GM21723 (cell line): Measurements from ENCODE around the gene PITHD1.
A peak's percentile ranks its signal among the peaks of the same experiment; 100 is the strongest.
"Not testable (repeated sequence)": the region's sequence is repeated elsewhere in the genome, so short reads cannot be mapped to it uniquely, and the experiment has no call there.

Experiments
- ATAC-seq: cut with Tn5 transposase; IDR thresholded peaks from one replicate; pipeline ENCODE4 v1.9.1; 2021; ENCODE audit warnings: mild to moderate bottlenecking, moderate library complexity; ENCODE audit not compliant: unreplicated experiment

Gene PITHD1

DNA sequence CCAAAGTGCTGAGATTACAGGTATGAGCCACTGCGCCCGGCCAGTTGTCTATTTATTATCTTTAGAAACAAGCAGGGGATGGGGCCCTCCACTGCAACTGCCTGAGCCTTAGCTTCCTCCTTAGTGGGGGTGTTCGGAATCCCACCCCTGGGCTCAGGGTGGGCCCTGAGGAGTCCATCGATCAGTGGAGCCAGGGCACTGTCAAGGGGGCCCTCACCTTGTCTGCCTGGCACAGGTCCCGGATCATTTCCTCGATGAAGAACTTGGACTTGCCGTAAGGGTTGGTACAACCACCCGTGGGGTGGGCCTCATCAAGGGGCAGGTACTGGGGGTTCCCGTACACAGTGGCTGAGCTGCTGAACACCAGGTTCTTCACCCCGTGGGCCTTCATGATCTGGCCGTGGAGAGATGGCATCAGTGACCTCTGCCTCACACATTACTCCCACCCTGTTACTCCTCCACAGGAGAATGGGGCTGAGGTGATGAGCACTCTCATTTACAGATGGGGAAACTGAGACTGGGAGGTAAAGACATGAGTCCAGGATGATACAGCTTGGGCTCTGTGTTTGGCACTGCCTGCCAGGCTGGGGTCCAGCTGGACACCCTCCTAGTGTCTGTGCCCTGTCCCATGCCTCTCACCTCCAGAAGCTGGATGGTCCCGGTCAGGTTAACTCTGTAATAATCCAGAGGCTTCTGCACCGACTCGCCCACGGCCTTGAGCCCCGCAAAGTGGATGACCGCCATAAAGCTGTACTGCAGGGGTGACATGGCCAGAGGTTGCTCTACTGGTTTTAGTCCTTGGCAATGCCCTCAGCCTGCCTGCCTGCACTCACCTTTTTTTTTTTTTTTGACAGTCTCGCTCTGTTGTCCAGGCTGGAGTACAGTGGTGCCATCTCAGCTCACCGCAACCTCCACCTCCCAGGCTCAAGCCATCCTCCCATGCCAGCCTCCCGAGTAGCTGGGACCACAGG lies 19.5 kb downstream of the PITHD1 start:
- no peak for ATAC-seq

DNA sequence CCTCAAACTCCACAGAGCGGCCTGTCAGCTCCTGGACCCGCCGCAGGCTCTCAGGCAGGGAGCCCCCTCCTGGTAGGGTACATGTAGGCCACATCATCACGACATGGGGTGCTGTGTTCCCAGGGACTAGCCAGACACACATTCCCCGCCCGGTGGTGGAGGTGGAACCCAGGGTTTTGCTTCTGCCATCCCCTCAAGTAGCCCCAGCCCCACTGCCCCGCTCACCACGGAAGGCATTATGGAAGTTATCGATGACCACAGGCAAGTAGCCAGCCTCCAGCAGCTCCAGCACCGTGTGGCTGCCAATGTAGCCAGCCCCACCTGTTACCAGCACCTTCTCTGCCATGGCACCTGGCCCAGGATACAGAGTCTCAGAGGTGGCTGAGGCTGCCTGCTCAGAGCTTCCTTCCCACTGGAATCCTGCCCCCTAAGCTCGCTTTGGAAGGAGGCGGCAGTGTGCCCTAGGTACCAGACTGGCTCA lies 20.5 kb downstream of the PITHD1 start:
- no peak for ATAC-seq

DNA sequence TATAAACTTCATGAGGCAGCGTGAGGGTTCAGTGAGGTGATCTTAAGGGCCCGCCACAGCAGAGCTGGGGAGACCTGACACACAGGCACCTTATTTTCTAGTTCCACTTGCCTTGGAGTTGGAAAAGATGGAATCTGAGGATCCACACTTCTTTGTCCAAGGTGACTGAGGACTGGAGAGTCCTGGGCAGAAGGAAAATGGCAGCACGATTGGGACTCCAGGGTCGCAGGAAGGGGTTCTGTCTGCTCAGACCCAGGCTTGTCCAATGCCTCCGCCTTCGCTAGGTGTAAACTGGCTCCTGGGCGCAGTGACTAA lies 21.0 kb downstream of the PITHD1 start:
- no peak for ATAC-seq

DNA sequence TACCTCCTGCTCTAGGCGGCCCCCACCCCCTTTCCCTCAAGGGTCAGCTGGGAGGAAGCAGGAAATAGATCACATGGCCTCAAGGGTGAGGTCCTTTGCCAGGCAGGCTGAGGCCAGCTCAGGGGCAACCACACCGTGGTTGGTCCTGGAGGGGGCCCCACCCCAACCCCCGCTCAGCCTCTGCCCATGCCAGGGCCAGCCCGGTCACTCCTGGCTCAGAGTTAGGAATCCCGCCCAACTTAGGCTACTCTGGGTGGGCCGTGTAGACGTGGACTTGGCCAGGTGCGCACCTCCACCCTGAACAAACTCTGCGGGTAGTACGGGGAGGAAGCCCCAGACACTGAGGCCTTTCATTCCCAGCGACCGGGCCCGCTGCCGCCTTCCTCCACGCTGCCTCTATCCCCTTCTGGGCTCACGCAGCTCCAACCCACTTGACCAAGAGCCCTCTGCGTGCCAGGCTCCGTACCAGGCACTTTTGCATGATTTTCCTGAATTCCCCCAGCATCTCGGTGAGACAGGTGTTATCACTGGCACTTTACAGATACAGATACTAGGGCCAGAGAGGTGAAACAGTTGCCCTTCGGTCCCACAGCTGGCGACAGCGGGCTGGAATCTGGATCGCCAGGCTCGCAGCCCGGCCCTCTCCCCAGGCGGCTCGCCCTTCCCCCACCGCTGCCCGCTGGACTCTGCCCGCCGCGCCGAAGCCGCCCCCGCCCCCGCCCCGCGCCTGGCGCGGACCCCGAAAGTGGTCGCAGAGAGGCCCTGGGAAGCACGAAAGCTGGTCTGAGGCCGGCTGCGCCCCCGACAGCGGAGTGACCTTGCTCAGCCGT lies 21.6 kb downstream of the PITHD1 start:
- ATAC-seq = peak; percentile 6

DNA sequence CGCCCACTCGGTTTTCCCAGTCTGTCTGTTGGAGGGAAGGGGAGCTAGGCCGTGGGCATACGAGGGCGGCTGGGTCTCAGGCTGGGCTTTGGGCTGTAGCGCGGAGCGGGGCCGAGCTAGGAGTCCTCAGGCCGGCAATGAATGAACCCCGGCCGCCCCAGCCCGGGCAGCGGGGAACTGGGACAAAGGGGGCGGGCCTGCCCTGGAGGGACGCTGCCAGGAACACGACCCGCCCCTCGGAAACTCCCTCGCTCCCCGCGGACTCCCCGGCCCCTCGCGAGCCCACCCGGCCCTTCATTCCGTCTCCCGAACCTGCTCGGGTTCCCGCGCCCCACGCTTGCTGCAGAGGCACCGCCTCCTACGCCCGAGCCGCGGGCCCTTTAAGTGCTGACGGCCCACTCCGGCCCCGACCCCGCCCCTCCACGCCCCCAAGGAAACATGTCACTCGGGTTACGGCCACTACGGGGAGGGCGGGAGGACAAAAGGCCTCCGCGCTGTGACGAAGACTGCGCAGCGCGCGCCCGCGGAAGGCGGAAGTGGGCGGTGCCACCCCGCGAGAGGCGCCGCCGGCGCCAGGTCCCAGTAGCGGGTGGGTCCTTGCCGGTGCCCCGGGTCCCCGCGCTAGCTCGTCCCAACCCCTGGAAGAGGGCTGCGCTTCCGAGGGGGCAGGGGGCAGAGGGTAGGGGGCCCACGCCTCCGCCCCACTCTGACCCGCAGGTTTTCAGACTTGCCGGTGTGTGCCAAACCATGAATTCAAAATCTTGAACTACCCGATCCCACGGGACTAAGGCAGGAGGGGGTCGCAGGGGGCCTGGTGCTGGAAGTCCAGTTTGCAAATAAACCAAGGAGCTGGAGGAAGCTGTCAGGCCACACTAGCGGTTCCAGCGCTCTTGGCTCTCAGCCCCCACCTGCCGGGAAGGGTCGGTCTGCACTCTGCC lies 22.5 kb downstream of the PITHD1 start, which contains the start of gene GALE:
GALE (minus strand) TSS at position 355 of the 938 bp plus-strand sequence. CDS start 1,747 bp downstream, outside the sequence.
- peak; percentile 70 for ATAC-seq

DNA sequence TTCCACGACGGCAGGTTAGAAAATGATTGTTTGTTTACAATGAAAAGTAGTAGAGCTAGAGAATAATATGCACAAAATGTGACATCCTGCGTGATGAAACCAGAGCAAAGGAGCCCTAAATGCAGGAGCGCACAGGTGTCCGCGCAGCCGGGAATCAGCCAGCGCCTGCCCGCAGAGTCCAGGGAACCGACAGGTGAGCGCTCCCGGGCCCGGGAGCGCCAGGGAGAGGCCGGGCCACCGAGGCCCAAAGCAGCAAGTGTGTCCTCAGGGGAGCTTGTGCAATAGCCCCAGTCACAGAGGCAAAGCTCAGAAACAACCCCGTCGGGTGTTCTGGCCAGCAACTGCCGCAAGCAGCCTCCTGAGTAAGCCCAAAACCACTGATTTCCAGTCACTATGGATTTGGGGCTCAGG lies 23.1 kb downstream of the PITHD1 start:
- no peak for ATAC-seq

DNA sequence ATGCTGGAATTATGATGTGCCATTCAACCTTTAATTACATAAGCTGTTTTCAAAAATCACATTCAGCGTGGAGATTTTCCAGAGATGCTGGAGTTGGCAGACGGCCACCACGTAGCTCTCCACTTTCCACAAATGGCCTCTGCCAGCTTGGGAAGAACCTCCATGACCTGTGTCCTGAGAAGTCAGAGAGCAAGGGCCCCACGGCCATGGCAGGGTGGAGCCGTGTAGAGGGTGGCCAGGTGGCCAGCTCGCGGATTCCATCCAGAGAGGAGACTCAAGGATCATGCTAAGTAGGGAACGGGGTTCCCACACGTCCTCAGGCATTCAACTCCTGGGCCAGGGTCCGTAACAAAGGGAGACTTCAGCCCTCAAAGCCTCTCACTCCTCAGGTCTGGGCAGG lies 23.7 kb downstream of the PITHD1 start:
- ATAC-seq = no peak

DNA sequence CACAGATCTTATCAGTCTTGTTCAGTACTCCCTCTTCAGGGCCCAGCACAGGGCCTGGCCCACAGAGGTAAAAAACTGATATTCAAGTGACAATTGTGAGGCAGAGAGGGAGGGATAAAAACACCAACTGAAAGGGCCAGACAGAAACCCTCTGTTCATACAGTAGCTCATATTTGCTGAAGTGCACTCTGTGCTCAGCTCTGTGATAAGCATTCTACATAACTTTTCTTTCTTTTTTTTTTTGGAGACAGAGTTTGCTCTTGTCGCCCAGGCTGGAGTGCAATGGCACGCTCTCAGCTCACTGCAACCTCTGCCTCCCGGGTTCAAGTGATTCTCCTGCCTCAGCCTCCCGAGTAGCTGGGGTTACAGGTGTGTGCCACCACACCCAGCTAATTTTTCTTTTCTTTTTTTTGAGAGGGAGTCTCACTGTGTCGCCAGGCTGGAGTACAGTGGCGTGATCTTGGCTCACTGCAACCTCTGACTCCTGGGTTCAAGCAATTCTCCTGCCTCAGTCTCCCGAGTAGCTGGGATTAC lies 24.7 kb downstream of the PITHD1 start:
- ATAC-seq = not testable (repeated sequence)

DNA sequence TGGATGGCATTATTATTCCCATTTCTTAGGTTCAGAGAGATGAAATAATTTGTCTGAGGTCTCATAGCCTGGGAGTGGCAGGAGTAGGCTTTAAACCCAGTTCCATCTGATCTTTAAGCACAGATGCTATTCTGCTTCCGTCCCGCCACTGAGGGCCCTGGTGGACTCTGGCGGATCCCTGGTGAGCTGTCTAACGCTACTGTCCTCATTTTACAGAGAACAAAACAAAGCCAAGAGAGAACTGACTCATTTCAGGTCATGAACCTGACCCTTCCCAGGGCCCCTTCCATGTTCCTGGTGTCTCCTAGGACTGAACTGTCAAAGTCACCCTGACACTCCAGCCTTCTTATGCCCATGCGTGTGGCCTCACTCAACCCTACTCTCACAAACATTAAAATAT lies 25.5 kb downstream of the PITHD1 start:
- ATAC-seq = no peak

DNA sequence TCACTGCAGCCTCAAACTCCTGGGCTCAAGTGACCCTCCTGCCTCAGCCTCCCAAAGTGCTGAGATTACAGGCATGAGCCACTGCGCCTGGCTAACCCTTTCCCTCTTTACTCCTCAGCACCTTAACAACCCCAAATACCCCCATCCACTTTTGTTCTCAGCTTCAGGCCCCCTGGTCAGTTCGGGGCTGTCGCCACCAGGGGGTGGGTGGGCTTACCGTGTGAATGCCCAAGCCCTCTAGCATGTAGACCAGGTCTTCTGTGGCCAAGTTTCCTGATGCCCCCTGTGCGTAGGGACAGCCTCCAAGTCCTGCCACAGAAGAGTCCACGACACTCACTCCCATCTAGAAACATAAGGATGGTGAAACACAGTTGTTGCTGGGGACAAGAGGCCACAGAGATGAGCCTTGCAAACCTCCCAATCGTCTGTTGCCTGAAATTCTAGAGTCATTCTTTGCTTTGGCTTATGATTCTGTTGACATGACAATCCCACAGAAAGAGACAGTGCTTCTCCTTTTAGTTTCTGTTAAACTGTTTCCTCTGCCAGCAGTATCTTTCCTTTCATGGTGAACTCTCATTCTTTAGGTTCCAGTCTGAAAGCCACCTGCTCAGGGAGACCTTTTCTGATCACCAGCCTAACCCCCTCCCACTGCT lies 26.1 kb downstream of the PITHD1 start:
- no peak for ATAC-seq

DNA sequence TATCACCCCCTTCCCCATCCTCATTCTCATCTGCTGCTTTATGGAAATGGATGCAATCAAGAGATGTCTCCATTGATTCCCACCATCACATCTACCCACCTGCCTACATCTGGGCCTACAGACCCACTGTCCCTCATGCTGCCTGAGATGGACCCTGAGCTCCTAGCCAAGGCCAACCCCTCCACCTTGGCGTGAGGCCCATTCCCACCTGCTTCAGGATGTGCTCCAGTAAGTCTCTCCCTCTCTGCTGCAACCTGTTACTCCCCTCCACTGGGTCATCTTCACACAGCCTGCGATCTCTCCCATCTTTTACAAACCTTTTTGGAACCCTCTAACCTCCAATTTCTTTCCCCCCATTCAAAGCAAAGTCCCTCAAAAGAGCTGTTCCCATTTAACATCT lies 26.8 kb downstream of the PITHD1 start:
- ATAC-seq = no peak

DNA sequence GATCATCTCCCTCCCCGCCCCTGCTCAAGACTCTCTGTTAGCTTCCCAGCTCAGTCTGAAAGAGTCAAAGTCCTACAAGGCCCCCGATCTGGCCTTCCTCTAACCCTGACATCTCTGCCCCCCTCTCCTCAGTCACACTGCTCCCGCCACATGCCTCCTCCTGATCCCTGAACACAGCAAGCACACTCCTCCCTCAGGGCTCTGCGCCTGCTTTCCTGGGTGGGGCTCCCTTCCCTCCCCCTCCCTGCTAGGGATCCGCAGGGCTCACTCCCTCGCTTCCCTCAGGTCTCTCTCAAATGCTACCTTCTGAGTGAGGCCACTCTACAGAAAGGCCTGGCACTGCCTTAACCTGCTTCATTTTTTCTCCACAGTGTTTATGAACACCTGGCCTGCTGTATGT lies 28.1 kb downstream of the PITHD1 start:
- no peak for ATAC-seq

DNA sequence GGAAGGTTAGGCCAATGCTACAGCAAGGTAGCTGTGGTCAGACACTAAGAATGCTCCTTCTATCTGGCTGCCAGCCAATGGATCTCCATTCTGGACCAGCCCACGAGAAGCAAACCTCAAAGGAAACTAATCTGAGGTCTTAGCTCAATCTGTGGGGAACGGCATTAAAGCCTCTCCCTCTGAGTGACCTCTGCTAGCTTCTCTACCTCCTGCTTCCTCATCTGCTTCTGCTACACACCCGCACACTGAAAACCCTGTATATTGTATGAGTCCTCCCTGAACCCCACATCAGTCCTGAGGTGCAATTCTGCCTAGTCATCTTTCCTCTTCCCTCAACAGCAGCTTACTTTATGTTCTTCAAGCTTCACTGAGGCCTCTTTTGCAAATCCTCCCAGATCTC lies 29.2 kb downstream of the PITHD1 start:
- ATAC-seq = no peak

DNA sequence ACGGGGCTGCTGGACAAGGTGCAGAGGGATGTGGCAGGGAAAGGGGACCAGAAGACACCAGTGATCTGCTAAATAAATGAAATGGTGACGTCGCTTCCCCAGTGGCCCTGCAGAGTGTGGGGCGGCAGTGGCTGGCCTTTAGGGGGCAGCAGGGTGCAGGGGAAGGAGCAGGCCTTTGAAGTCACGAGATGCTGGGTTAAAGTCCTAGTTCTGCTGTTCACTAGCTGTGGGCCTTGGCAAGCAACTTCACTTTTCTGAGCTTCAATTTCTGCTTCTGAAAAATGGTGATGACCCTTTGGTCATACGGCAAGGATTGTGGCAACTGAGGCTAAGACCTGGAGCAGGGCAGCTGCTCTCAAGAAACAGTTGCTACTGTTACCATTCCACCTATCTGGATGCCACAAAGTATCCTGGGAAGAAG lies 31.5 kb downstream of the PITHD1 start:
- ATAC-seq = peak; percentile 61

DNA sequence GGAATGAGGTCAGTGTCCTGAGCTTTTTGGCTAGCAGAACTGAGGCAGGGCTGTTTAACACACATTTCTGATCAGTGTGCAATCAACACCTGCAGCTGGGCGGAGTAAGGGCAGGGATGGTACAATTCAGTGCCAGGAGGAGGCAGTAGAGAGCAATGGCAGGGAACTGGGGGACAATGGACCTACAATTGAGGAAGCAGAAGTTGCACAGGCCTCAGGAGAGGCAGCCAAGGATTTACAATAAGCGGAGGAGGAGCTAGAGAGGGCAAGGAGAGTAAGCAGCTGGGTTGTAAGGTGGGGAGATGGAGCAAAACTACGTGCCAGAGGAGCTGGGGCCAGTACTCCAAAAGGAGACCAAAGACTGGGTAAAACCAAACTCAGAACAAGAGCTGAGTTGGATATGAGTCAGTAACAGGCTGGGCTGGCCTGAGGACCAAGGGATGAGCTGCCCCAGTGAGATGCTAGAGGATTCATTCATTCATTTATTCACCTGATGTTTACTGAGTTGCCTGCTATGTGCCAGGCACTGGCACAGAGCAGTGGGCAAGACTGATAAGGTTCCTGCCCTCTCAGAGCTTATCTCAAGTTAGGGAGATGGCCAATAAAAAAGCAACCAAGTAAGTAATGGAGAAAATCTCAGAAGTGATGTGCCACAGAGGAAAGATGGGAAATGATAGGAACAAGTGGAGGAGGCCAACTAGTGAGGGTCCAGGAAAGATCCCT lies 32.8 kb downstream of the PITHD1 start:
- no peak for ATAC-seq

DNA sequence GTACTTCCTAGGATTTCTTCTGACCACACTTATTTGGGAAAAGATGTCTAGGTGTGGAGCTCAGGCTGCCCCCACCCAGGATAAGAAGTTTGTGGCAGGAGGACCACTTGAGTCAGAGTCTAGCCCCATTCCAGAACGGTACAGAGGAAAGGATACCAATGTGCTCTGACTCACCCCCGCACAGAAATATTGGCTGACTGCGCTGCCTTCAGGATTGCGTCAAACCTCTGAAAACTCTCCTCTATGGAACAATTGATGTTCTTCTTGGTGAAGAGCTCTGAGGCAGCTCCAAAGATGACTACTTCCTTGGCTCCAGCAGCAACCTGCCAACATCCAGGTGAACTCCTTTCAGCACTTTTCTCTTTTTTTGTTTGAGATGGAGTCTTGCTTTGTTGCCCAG lies 35.8 kb downstream of the PITHD1 start:
- ATAC-seq = no peak

DNA sequence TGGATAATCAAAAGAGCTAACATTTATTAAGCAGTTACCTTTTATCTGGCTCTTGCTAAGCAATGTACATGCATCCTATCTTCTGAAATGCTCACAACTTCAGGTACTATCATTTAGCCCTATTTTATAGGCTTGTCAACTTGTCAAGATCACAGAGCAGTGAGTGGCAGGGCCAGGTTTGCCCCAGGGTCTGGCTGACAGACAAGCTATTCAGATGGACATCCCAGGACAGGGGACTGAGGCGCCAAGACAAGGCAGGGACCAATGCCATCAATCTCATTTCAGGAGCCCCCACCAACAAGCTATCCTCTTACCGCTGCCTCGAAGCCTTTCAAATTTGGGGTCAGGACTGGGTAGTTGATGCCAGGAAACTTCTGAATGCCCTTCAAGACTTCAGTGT lies 38.1 kb downstream of the PITHD1 start:
- no peak for ATAC-seq

DNA sequence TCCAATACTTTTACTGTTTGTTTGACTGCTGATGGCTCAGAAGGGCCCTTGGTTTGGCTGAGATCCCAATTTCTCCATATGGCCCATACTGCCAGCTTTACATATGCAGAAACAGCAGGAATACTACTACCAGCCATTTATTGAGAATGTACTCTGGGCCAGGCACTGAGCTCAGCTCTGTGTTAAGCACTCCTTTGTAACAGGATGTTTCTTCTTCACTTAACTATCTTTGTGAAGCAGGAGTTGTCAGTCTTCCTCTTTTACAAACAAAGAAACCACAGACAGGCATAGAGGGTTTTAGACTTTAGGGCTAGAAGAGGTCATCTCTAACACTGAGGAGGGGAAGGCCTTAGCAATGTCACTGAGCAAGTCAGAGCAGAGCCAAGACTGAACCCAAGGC lies 38.7 kb downstream of the PITHD1 start:
- ATAC-seq = no peak

DNA sequence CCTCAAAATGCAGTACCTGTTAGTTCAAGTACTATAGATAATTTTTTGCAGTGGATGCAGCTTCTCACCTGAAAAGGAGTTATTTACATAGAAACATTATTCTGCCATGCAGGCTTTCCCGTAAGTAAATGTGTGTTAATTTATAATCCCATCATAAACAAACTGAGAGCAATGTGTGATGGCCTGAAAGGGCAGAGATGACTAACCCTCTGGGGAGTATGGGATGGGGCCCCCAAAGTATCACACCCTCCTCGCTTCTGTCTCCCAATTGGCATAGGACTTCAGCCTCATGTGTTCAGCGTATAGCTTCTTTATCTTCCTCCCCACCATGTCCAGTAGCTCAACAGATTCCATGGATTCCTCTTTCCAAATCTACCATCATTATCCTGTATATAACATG lies 39.4 kb downstream of the PITHD1 start:
- no peak for ATAC-seq
